GM19372 (cell line): ENCODE data around the gene SMURF1.
"Not testable (repeated sequence)": the region's sequence is repeated elsewhere in the genome, so short reads cannot be mapped to it uniquely, and the experiment has no call there.

ENCODE experiments used
- ATAC-seq: cut with Tn5 transposase; IDR thresholded peaks from one replicate; pipeline ENCODE4 v1.9.1; 2021; ENCODE audit warnings: mild to moderate bottlenecking, low read depth, moderate library complexity; ENCODE audit not compliant: unreplicated experiment

The SMURF1 gene

GRCh38 chr7:99073839-99074446 is 70.0 kb downstream of the SMURF1 start:
- no peak for ATAC-seq

- no peak for ATAC-seq
Observed at GRCh38 chr7:99072126-99072525, 71.8 kb downstream of the SMURF1 start.

GRCh38 chr7:99070361-99070760 is 73.5 kb downstream of the SMURF1 start:
- ATAC-seq, result no peak

- no peak for ATAC-seq
Observed at GRCh38 chr7:99061001-99061776, 82.7 kb downstream of the SMURF1 start.

- no peak for ATAC-seq
Observed at GRCh38 chr7:99054781-99055180, 89.1 kb downstream of the SMURF1 start.

- no peak for ATAC-seq
Observed at GRCh38 chr7:99050971-99051370, 92.9 kb downstream of the SMURF1 start.

GRCh38 chr7:99047526-99048077 is 96.3 kb downstream of the SMURF1 start:
- no peak for ATAC-seq

- ATAC-seq, result no peak
Observed at GRCh38 chr7:99046722-99047121, 97.2 kb downstream of the SMURF1 start.

GRCh38 chr7:99046262-99046661 is 97.6 kb downstream of the SMURF1 start:
- ATAC-seq, result not testable (repeated sequence)

- not testable (repeated sequence) for ATAC-seq
Observed at GRCh38 chr7:99044858-99045257, 99.0 kb downstream of the SMURF1 start.

- ATAC-seq, result no peak
Observed at GRCh38 chr7:99042957-99043356, 101.0 kb downstream of the SMURF1 start.

- ATAC-seq, result no peak
Observed at GRCh38 chr7:99041526-99041925, 102.4 kb downstream of the SMURF1 start.

- ATAC-seq, result no peak
Observed at GRCh38 chr7:99040104-99040958, 103.6 kb downstream of the SMURF1 start.

GRCh38 chr7:99039384-99039891 is 104.5 kb downstream of the SMURF1 start:
- no peak for ATAC-seq

GRCh38 chr7:99038086-99038855 is 105.6 kb downstream of the SMURF1 start:
- no peak for ATAC-seq

GRCh38 chr7:99037327-99037940 is 106.5 kb downstream of the SMURF1 start:
- no peak for ATAC-seq

- ATAC-seq, result no peak
Observed at GRCh38 chr7:99036546-99037111, 107.3 kb downstream of the SMURF1 start.

- ATAC-seq, result no peak
Observed at GRCh38 chr7:99035723-99036545, 108.0 kb downstream of the SMURF1 start.
